ENCODE measurements around the gene EPHB1.

DNA sequence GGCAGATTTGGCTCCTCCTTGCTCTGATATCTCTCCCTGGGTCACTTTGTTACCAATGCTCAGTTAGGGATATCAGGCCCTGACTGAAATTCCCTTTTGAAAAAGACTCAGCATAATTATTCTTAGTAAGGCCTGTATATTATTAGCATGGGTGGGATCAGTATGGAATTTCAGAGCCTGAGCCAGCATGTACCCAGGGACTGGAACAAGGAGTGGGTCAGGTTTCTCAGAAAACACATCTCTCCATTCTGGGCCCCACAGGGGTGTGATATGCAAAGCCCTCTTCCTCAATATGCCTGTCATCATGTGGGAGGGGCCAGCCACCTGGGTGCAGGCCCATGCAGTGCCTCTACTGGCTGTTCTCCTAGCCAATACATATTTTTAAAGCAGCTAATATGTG lies 423.2 kb downstream of the EPHB1 start:
- no peak for TF ChIP-seq ZNF274 (IDR thresholded peaks at IDR 0.05; ENCODE audit: low read depth, low read length)
- no peak for TF ChIP-seq YY1 (IDR thresholded peaks at IDR 0.05; ENCODE audit: insufficient read depth, insufficient read length)
- TF ChIP-seq SUZ12 (IDR thresholded peaks at IDR 0.05; ENCODE audit: extremely low read depth, insufficient read depth, insufficient read length) = no peak

Measured in NT2/D1 (cell line).